NCI-H345 treated with DMSO at 0.1 percent for 48 hours (cell line): ENCODE results near the gene RTN4RL1.
"Not testable (repeated sequence)": the region's sequence is repeated elsewhere in the genome, so short reads cannot be mapped to it uniquely, and the experiment has no call there.

Experiments used
- DNase-seq: peaks from one replicate; lab custom pipeline; 2025; ENCODE audit not compliant: unreplicated experiment; lab: John Stamatoyannopoulos, UW

Gene RTN4RL1

GRCh38 chr17:2025622-2026309, 632 bp upstream of the RTN4RL1 start:
- no peak for DNase-seq

- no peak for DNase-seq
Measured at GRCh38 chr17:2024572-2025219, 438 bp downstream of the RTN4RL1 start.

DNA sequence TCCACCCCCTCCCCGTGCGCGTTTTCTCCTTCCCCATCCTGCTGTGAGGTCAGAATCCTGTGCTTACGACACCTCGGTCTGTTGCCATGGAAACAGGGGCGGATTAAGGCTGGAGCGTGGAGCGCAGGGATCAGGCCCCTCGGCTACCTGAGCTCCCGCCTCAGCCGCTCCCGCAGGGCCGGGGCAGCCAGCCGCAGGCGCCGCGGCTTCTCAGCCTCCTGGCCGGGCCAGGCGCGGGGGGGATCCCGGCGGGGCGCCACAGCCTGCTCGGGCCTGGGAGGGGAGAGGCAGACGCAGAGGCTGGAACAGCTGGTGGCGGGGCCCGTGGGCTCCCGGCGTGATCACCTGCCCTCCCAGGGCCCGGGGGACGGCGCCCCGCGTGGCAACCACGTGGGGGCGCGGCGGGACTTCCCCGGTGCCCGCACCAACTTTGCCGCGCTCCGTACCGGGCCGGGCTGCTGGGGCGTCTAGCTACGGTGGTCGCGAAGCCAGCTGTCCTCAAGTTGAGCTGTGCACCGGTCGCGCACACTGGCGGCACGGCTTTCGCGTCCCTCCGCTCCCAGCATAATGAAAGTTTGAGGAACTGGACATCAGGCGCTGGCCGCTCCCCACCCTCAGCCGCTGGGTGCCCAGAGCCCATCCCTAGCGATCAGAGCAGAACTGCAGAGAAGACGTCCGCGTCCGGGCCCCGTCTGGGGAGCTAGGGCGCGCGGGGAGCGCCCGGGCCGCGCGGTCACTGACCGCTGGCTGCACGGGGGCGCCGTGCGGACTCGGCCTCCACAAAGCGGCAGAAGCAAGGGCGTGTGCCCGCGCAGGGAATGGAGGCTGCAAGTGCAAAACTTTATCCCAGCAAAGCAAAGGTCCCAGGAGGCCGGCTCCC, 1.2 kb downstream of the RTN4RL1 start:
- no peak for DNase-seq

- DNase-seq = no peak
Measured at GRCh38 chr17:2023256-2023655, 1.9 kb downstream of the RTN4RL1 start.

- DNase-seq = no peak
Measured at GRCh38 chr17:2022647-2023240, 2.4 kb downstream of the RTN4RL1 start.

GRCh38 chr17:2020721-2021120, 4.4 kb downstream of the RTN4RL1 start:
- DNase-seq = no peak

GRCh38 chr17:2019723-2020122, 5.4 kb downstream of the RTN4RL1 start:
- no peak for DNase-seq

DNA sequence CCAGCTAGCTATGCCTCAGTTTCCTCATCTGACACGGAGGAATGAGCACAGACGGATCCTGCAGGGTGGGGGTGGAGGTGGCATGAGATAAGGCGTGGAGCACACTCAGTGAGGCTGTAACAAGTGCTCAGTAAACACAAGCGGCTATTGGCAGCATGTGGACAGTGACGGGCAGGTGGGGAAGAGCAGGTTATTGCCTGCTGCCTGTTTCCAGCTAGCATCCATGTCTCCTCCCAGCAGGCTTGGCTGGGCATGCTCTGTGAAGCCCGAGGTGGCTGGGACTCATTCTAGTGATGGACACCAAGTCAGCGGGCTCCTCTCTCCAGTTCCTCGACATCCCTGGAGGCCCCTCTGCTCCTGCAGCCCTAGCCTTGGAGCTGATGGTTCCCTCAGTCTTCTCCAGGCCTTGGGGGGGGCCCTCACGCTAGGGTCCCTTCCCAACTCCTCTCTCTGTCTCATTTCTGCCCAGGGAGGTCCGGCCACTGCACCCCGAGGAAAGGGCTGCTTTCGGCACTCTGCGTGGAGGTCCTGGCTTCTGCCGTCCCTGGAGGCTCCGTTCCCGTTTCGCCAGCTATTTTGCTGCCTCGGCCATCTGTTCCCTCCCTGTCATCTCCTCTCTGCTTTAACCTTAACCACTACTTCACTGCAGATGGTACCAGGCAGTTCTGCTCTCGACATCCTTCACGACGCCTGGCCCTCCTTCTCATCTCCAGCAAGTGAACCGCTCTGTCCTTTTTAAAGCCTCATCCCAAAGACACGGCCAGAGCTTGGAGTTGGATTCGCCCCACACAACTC, 6.2 kb downstream of the RTN4RL1 start:
- peak; percentile 22 for DNase-seq

- no peak for DNase-seq
Measured at GRCh38 chr17:2017274-2017941, 7.7 kb downstream of the RTN4RL1 start.

GRCh38 chr17:2016494-2016893, 8.6 kb downstream of the RTN4RL1 start:
- no peak for DNase-seq

DNA sequence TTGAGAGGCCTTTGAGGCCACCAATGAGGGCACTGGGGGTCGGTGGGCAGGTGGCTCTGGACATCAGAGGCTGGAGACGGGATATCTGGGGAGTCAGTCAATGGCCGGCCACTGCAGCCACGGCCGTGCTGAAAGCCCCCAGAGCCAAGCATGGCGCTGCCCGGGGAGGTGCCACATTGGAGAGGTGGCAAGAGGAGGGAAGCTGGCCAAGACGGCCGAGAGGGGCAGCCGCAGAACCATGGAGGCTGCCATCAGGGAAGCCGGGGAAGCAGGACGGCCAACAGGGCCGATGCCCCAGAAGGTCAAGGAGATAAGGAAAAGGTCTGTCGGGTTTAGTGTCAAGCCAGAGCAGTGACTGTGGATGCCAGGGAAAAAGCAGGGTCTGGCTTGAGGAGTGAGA, 9.8 kb downstream of the RTN4RL1 start:
- DNase-seq = no peak

- no peak for DNase-seq
Measured at GRCh38 chr17:2013994-2014317, 11.2 kb downstream of the RTN4RL1 start.

DNA sequence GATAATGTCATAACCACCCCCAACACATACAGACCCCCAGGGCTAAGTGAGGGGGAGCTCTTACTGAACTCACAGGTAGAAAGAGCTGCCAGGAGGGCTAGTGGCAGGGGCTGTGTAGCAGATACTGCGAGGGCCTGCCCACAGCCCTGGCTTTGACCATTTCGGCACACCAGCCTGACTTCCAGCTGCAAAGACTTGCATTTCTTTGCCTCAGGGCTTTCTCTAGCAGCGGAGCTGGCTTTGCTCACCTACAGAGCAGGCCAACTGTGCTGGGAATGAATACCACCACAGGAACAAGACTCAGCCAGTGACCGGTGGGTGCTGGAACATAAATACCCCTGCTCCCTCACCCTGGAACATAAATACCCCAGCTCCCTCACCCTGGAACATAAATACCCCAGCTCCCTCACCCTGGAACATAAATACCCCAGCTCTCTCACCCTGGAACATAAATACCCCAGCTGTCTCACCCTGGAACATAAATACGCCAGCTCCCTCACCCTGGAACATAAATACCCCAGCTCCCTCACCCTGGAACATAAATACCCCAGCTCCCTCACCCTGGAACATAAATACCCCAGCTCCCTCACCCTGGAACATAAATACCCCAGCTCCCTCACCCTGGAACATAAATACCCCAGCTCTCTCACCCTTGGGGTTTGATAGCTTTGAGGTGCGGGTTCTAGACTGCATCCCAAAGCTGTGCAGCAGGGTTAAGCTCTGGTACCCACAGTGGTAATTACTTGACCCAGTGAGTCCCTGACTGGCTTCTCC, 11.7 kb downstream of the RTN4RL1 start:
- DNase-seq = not testable (repeated sequence)

DNA sequence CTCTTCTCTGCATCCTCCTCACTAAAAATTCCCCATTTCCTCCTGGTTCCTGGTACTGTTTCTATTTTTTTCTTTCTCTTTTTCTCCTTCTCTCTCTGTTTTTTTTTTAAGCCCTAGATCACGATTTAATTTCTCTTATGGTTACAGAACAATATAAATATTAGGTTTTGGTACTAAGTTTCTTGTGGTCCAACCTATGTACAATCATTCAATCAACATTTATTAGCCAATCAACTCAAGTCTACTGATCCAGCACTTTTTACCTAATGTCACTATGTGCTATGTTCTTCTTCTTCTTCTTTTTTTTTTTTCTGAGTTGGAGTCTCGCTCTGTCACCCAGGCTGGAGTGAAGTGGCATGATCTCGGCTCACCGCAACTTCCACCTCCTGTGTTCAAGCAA, 12.6 kb downstream of the RTN4RL1 start:
- no peak for DNase-seq

DNA sequence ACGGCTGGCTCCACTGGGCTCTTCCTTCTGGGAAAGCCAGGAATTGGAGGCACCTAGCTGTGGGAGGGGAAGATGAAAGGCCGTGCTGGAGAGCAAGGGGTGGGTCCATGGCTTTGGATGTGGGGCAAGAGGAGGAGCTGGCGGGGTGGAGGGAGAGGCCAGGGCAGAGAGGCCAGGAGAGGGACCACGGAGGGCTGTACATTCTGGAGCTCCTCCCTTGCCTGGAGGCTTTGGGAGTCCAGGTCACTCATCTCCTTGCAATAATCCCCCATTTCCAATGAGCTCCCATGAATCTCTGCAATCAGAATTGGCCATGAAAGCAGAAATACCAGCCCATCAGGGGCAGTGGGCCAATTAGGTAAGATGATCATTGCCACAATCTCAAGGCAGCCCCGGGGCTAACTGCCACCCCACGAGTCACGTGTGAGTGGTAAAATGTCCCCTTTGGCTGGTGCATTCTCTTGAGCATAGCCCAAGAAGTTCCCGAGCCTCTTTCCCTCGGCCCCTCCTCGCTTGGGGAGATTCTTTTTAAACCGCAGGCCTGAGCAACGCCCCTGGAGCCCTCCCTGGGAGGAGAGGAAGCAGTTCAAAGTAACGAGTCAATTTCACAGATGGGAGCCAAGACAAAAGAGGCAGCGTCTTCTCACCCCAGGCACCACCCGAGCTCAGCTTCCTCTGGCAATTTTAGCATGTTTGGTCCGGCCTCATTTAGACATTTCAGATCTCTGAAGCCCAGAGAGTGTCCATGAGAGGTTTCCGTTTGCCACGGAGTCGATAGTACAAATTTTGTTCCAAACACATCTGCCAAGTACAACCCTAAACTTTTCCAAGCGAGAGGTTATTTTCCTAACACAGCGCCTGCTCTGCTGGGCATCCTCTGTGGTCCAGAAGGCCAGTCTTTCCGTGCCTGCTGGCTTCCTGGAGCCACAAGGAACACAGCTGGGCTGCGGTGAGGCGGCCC, 13.4 kb downstream of the RTN4RL1 start:
- no peak for DNase-seq

DNA sequence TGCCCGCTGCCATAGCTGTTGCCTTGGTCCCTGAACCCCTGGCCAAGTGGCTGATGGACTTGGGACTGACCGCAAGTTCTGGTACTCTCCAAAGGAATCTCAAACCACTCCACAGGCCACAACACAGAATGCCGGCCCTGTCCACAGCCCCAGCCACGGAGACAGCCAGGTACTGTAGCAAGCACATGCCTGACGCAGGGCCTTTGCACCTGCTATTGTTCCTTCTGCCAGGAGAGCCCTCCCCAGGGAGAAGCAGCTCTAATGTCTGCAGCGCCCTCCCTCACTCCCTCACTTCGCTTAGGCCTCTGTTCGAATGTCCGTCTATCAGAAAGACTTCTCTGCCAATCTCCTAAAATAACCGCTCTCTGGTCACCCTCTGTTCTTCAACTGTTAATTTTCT, 15.4 kb downstream of the RTN4RL1 start:
- no peak for DNase-seq

- no peak for DNase-seq
Measured at GRCh38 chr17:2008332-2009126, 16.6 kb downstream of the RTN4RL1 start.
